HG03442 (cell line): Measurements from ENCODE around the gene KLHDC4.
A peak's percentile ranks its signal among the peaks of the same experiment; 100 is the strongest.
"Not testable (repeated sequence)": the region's sequence is repeated elsewhere in the genome, so short reads cannot be mapped to it uniquely, and the experiment has no call there.

Experiments used
- ATAC-seq: cut with Tn5 transposase; IDR thresholded peaks from one replicate; pipeline ENCODE4 v1.9.1; 2021; ENCODE audit warnings: mild to moderate bottlenecking, moderate library complexity; ENCODE audit not compliant: unreplicated experiment

KLHDC4 gene

DNA sequence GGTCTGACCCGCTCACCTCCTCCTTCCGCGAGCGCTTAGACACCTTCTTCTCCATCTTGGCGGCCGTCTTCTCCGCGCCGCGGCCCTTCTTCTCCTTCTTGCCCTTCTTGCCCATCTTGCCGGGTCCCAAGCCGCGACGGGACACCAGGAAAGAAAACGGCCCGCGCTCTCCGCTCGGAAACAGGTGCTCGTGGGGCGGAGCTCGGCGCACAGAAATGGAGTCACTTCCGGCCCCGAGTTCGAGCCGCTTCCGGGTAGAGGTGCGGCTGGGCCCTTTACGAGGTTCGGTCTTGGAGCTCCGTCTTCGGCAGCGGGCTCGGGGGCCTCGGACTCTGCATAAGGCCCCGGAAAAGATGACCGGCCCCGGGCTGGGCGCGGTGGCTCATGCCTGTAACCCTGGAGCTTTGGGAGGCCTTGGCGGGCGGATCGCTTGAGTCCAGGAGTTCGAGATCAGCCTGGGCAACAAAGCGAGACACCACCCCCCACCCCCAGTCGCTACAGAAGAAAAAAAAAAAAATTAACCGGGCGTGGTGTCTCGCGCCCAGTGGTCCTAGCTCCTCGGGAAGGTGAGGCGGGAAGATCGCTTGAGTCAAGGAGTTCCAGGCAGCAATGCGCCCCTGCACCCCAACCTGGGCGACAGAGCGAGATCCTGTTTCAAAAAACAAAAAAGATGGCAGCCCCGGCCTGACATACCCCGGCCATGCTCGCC is at the start of gene KLHDC4:
TSS of gene KLHDC4 (minus strand) at position 211 of the 709 bp plus-strand sequence. CDS start at position 115, 96 bp downstream.
- peak; percentile 63 for ATAC-seq

DNA sequence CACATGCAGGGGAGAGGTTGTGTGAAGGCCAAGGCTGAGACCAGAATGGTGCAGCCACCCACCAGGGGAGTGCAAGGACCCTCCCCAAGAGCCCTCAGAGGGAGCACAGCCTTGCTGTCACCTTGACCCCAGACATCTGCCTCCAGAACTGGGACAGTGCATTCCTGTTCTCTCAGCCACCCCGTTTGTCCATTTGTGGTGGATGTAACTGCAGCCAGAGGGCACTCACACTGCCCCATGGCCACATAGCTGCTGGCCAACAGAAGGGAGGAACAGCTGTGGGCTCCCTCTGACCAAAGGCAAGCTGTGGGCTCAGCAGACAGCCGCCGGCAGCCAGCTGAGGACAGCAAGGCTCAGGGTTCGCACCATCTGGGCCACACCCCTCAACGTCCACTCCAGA is 49.8 kb upstream of the KLHDC4 start:
- no peak for ATAC-seq

DNA sequence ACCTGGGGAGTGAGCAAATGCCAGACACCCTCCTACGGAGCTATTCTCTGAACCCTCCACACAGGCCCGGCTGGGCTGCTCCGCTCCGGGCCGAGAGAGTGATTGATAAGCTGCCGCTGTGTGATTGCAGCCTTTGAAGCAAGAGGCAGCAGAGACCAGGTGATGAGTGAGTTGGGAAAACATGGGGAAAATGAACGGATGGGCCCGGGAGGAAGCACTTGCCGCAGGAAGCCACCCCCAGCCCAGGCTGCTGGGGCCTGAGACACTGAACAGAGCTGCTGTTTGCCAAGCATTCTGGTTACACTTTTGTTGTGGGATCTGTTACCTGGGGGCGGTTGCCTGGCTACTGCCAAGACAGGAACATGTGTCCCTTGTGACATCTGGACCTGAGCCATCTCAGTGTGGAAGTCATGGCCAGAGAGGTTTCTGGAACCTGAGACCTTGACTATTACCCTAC is 46.4 kb upstream of the KLHDC4 start:
- ATAC-seq: no peak

DNA sequence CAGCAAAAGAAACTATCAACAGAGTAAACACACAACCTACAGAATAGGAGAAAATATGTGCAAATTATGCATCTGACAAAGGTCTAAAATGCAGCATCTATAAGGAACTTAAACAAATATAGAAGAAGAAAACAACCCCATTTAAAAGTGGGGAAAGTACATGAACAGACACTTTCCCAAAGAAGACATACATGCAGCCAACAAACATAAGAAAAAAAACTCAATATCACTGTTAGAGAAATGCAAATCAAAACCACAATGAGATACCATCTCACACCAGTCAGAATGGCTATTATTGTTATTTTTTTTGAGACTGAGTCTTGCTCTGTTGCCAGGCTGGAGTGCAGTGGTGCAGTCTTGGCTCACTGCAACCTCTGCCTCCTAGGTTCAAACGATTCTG is 45.7 kb upstream of the KLHDC4 start:
- not testable (repeated sequence) for ATAC-seq

DNA sequence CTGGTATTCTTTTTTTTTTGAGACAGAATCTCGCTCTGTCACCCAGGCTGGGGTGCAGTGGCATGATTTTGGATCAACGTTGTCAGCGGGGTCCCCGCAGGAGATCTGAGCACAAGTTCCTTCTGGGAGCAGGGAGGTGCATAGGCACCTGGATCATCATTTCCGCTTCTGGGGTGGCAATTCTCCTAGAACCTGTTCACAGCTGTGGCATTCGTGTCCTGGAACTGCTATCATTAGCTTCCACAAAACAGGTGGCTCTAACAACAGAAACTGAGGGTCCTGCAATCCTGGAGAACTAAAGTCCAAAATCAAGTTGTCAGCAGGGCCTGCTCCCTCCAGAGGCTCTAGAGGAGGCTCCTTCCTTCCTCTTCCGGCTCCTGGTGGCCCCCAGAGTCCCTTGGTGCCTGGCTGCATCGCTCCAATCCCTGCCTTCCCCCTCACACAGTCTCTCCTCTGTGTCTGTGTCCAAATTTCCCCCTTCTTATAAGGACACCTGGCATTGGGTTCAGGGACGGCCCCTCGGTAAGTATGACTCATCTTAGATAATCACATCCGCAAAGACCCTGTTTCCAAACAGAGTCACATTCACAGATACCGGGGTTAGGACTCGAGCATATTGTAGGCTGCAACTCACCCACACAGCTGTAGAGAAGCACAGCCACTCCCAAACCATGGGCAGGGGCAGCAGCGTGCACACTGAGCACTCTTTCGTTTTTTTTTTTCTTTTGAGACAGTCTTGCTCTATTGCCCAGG is 43.5 kb upstream of the KLHDC4 start:
- ATAC-seq: peak; percentile 63

DNA sequence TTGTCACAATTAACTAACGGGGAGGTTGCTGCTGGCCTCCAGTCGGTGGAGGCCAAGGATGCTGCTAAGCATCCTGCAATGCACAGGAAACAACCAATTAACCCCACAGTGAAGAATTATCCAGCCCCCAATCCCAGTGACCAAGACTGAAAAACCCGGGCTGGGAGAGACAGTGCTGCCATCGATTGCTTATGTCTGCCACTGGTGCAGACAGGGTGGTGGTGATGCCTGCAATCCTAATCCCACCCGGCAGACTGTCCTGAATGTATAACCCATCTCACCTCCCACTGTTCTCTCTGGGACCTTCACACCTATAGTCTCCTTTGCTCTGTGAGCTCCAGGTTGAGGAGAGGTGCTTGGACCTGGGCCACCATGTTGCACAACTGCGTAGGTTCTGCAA is 42.3 kb upstream of the KLHDC4 start:
- no peak for ATAC-seq

DNA sequence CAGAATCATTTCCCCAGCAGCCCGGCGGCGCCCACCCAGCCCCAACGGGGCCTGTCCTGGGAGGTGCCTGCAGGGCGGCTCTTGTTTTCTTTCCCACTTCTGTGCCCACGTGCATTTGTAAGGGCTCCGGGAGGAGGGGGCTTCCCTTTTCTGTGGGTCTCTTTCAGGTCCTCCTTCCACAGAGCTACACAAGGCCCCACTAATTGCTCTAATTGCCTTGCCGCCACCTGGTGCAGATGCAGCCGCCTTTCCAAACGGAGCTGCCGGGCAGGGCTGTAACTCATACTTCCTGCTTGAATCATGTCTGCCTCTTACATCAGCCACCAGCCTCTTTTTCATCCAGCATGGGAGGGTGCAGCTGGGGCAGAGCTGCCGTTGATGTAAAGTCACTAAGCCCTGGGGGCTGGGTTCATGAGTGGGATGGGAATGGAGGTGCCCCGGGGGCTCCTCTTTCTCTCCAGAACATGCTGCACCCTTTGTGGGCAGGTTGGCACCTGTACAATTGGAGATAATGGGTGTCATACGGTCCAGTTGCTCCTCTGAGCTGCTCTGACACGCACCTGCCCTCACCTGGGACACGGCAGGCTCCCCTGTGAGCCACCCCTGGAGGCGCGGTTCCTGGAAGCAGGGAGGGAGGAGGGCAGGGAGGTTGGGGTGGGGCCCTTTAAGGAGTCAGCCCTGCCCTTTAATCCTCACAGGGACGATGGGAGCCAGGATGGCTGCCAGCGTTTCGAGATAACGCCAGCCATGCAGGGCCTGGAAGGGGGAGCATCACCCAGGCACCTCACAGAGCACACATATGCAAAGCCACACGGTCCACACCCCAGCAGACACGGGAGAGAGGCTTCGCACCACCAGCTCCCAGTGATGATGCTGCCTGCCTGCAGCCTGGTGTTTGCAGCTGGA is 41.1 kb upstream of the KLHDC4 start:
- no peak for ATAC-seq

DNA sequence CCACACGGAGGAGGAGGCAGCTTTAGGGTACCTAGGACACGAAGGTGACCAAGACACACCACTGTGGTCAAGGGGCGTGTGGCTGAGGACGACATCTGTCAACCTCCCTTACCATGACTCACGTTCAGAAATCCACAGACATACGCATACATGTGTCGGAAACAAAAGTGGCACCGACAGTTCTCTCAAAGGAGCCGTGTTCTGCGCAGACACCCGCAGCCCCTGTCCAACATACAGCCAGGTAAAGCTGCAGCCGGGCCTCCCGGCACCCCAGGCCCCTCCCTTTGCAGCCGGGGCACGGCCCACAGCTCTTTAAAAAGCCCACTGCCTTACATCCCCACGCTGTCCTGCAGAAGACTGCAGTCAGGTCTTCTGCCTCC is 40.5 kb upstream of the KLHDC4 start:
- ATAC-seq: no peak

DNA sequence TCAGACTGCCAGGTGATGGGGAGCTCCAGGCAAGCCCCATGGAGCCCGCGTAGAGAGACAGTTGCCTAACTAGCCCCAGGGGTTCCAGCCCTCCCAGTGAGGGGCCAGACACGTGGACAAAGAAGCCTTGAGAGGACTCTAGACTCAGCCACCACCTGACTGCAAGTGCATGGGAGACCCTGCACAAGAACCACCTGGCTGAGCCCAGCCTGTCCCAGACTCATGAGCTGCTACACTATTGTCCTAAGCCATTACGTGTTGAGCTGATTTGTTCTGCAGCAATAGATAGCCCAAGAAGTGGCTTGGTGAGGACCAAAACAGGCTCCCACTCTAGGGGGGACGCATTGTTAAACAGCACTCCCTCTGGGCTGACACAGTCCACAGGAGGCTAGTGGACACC is 37.6 kb upstream of the KLHDC4 start:
- no peak for ATAC-seq

DNA sequence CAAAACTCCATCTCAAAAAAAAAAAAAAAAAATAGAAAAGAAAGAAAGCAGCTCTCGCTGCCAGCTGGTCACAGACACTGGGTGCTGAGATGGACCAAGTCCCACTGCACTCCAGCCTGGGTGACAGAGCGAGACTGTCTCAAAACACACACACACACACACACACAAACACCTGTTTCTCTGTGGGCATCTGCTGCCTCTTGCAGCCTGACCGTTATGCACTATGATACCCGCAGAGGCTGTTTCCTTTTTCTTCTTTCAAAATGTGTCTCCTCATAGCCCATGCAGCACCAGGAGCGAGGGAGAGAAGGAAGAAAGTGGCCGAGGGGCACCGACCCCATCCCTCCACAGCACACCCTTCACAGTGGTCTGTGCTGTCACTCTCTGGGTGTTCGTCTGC is 36.9 kb upstream of the KLHDC4 start:
- ATAC-seq: no peak

DNA sequence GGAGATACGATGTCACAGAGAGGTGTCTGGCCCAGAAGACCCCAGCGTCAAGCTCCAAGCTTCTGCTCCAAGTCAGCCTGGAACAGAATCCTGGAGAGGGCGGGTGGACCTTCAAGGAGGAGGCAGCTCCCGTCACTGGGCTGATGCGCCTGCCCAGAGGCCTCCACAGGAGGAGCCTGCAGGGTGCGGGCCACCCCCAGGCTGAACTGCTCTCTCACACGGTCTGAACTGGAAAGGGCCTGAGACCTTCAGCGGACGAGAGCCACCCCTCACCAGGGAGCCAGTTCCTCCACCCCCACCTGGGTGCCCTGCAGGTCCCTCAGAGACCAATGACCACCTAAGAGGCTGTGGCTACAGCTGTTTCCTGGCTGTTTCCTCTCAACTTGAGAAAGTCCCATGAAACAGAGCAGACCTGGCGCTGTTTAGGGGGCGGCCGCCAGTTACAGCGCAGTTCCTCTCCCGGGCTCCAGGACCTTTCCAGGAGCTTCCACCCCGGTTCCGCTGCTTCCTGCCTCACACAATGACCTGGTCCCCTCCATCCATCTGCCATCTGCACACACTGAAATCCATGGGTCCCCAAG is 36.0 kb upstream of the KLHDC4 start:
- ATAC-seq: no peak

DNA sequence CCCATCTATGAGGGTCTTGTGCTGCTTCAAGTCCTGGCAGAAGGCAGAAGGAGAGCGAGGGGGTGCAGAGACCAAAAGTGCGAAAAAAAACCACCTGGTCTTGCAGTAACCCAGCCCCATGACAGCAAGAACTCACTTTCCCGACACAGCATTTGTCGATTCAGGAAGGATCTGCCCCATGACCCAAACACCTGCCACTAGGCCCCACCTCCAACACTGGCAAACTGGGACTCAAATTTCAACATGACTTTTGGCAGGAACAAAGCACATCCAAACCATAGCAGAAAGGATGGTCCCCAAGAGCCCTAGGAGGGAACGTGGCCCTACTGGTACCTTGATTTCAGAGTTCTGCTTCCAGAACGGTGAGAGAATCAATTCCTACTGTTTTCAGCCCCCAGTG is 34.7 kb upstream of the KLHDC4 start:
- ATAC-seq: no peak

DNA sequence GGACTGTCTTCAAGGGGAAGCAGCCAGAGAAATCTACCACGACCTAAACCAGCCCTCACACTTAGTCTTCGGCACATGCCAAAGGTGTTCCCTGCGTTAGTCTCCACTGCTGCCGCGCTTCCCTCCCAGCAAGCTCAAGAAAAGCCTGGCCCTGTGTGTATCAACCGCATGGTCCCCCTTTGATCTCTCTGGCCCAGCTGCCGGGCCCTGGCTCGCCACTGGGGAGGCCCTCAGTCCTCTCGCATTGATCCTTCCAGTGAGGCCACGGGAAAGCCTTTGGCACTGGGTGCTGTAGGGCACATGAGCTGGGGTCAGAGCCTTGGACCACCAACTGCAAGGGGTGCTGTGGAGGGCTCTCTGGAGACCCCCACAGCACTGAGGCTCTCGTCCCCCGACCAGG is 29.6 kb upstream of the KLHDC4 start:
- no peak for ATAC-seq

DNA sequence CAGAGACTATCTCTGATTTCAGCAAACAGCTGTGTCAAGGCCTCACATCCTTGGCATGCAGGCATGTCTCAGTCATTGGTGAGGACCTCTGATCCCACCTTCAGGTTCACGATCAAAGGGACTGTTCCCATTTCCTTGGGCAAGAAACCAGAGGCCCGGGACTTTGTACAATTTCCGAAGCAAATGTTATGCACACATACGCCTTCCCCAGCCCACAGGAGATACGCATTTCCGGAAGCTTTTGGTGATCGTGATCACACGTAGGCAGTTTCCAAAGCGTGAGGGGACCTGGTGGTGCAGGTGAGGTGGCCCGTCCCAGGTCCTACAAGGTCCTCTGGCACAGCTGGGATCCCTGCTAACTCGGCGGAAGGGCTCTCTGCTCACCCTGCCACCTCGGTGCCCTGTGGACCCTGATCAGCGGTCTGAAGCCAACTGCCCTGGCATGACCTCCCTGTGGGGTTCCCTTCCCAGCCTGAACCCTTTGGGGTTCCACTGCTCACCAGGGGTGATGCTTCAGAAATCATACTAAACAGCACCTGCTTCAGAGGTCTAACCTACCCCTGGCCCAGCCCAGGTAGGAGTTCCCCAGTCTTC is 28.8 kb upstream of the KLHDC4 start:
- ATAC-seq: no peak

DNA sequence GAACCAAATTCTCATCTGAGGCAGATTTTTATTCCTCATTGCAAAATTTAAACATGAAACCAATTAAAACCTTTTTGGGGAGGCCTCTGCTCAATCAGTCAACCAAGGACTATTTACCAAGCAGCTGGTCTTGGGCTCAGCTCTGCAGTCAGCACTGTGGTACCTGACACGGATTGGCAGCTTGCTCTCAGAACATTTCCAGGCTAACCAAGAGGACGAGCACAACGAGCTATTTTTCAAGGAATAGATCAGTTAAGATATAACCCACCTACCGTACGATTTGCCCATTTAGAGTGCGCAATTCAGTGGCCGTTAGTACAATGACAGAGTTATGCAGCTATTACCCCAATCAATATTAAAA is 26.4 kb upstream of the KLHDC4 start:
- ATAC-seq: no peak

DNA sequence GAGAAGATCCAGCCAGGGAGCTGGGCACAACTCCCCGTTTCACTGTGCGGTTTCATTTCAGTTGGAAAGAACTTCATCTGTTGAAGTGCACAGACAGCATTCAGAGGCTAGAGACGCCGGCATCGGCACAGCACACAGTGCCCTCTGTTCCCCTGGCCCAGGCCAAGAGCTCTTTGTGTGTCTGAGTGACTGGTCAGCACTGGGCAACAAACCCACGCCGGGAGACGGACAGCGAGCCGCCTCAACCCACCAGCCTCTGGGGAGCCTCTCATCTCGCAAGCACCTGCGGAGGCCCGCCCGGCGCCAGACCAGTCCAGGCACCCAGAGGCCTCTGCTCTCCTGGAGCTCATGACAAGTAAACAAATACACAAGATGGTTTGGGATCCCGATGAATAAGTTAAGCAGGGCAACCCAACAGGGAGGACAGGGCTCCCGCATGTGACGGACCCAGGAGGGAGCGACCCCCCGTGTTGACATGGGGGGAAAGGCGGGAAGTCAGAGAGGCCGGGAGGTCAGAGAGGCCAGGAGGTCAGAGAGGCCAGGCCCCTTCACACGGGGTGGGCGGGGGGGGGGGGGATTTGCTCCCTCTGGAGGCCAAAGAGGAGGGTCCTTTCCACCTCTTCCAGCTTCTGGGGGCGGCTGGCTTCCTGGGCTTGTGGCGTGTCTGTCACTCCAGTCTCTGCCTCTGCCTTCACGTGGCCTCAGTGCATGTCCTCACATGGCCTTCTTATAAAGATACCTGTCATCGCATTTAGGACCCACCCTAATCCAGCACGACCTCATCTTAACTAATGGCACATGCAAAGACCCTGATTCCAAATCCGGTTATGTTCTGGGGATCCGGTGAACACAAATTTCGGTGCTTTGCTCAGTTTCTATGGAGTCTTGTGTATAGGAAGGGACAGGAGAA is 25.8 kb upstream of the KLHDC4 start:
- ATAC-seq: no peak

DNA sequence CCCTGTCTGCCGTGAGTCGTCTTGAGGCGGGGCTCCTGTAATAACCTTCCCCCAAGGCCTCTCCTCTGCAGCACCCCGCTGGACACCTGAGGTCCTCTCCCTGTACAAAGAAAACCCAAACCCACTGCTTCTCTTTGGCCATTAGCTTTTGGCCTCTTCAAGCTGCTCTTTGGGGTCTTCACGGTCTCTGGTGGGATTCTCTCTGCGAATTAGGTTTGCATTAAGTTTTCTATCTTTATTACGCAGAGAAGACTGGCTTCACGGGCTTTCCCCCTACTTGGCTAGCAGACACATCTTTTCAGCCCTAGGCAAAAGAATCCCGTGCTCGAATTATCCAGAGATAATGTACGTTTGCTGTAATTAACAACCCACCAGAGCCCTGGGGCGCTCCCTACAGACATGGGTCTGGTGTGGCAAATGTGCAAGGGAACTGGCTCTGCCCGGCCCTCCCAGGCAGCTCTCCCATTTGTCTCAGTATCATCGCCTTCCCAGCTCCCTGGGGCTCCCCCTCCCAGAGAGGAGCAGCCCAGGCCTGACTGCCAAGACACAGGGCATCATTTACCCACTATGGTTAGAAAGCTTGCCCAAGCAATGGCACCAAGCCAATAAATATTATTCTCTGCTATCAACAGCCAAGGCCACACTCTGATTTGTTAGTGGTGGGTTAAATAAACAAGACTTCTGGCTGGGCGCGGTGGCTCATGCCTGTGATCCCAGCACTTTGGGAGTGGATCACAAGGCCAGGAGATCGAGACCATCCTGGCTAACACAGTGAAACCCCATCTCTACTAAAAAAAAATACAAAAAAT is 24.7 kb upstream of the KLHDC4 start:
- ATAC-seq: no peak

DNA sequence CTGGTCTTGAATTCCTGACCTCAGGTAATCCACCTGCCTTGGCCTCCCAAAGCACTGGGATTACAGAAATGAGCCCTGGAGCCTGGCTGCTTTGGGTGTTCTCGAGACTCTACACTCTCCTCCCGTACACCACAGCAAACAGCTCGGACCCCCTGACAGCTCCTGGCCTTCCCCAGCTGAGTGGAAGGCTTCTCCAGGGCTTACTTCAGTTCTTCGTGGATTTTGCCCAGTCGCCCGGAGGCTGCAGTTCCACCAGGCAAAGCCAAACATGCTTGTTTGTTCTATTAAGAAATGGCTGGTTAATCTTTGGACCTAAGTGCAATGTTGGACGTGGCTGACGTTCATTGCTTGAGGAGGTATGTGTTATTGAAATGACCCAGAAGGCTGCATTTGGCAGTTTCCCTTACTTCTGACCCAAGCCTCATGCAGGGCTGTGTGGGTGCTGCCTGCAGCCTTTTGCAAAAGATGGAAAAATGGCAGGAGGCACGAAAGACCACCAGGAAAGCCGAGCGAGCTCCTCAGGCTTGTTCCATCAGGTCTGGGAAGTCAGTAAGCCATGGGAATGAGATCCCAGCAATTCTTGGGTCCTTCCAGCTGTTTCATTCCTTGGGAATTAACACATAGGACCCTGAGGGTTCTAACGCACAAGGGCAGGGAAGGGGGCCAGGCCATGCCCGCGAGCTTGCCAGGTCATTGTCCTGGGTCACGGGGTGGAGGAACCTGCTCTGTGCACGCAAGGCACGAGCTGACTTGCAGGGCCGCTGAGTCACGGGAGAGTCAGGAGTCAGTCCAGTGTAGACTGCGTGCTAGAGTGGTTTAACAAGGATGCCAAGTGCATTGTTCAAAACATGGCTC is 23.9 kb upstream of the KLHDC4 start:
- no peak for ATAC-seq
